ENCODE data around the gene CCDC88B. TPM values are rescaled to one million over a fixed set of nuclear protein-coding genes. Genes with fewer than 3 reads are reported as not detected.

The CCDC88B gene
- total and polyA plus RNA-seq, 12 donors, result 4.2 to 42.7 (median 7.0) TPM

GRCh38 chr11:64400102-64400501 is 60.1 kb downstream of the CCDC88B start:
- Histone ChIP-seq H3K36me3 (no peaks in the 10 kb centered on the region), H3K9me3 (peaks cover 0 to 5% (median 0%) of the 10 kb centered on the region in 11 donors), H3K27me3 (peaks cover 0 to 5% (median 0%) of the 10 kb centered on the region in 7 donors), H3K27ac (no peak overlapping the region), H3K4me1 (peaks cover 0 to 22% (median 12%) of the 10 kb centered on the region in 9 donors), H3K4me3 (no peak overlapping the region)
- DNase-seq (no peak), ATAC-seq (peak in 4 of 8 donors; percentile 14 to 81 (median 42))
- intact Hi-C loops (cut with DNase I), result no loop called here
- TF ChIP-seq CTCF (IDR thresholded peaks at IDR 0.05), result no peak
- 54 to 61% methylated on average over 6 of the region's 6 CpGs for WGBS, 2 donors

- Histone ChIP-seq H3K4me1 (peaks cover 0 to 20% (median 12%) of the 10 kb centered on the region in 9 donors), H3K9me3 (peaks cover 0 to 5% (median 0%) of the 10 kb centered on the region in 11 donors), H3K27me3 (peaks cover 0 to 5% (median 0%) of the 10 kb centered on the region in 7 donors), H3K27ac (no peak overlapping the region), H3K4me3 (no peak overlapping the region), H3K36me3 (no peaks in the 10 kb centered on the region)
- WGBS, 2 donors, result 89 to 92% methylated on average over 3 of the region's 3 CpGs
- intact Hi-C loops (cut with DNase I), result no loop called here
- no peak for TF ChIP-seq CTCF (IDR thresholded peaks at IDR 0.05)
- DNase-seq (no peak), ATAC-seq (no peak)
Measured at GRCh38 chr11:64400667-64401066, 60.7 kb downstream of the CCDC88B start.

GRCh38 chr11:64401775-64402174 is 61.8 kb downstream of the CCDC88B start:
- Histone ChIP-seq H3K9me3 (peaks cover 0 to 5% (median 0%) of the 10 kb centered on the region in 11 donors), H3K4me1 (peaks cover 4 to 22% (median 14%) of the 10 kb centered on the region in 9 donors), H3K36me3 (no peaks in the 10 kb centered on the region), H3K27me3 (peaks cover 0 to 3% (median 0%) of the 10 kb centered on the region in 7 donors), H3K27ac (no peak overlapping the region), H3K4me3 (no peak overlapping the region)
- intact Hi-C loops (cut with DNase I), result no loop called here
- ATAC-seq (no peak), DNase-seq (no peak)
- no peak for TF ChIP-seq CTCF (IDR thresholded peaks at IDR 0.05)
- 85 to 92% methylated on average over 7 of the region's 7 CpGs for WGBS, 2 donors

GRCh38 chr11:64403106-64403505 is 63.1 kb downstream of the CCDC88B start:
- Histone ChIP-seq H3K36me3 (no peaks in the 10 kb centered on the region), H3K27me3 (no peaks in the 10 kb centered on the region), H3K9me3 (peaks cover 0 to 5% (median 0%) of the 10 kb centered on the region in 11 donors), H3K27ac (no peak overlapping the region), H3K4me1 (peaks cover 4 to 28% (median 15%) of the 10 kb centered on the region in 9 donors), H3K4me3 (no peak overlapping the region)
- 83 to 85% methylated on average over 5 of the region's 5 CpGs for WGBS, 2 donors
- no peak for ATAC-seq
- intact Hi-C loops (cut with DNase I), result no loop called here
- no peak for TF ChIP-seq CTCF (IDR thresholded peaks at IDR 0.05)
- DNase-seq, result no peak

Measured in heart right ventricle (tissue), 16 donors.